G401.6 (cell line): ENCODE results near the gene AGPAT3.
"Not testable (repeated sequence)": the region's sequence is repeated elsewhere in the genome, so short reads cannot be mapped to it uniquely, and the experiment has no call there.

Experiments
- FAIRE-seq: peaks from 2 replicates; lab custom pipeline; 2012; peaks lifted over from hg19 to GRCh38; lab: Jason Lieb, UNC

AGPAT3 gene, protein sequence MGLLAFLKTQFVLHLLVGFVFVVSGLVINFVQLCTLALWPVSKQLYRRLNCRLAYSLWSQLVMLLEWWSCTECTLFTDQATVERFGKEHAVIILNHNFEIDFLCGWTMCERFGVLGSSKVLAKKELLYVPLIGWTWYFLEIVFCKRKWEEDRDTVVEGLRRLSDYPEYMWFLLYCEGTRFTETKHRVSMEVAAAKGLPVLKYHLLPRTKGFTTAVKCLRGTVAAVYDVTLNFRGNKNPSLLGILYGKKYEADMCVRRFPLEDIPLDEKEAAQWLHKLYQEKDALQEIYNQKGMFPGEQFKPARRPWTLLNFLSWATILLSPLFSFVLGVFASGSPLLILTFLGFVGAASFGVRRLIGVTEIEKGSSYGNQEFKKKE

DNA sequence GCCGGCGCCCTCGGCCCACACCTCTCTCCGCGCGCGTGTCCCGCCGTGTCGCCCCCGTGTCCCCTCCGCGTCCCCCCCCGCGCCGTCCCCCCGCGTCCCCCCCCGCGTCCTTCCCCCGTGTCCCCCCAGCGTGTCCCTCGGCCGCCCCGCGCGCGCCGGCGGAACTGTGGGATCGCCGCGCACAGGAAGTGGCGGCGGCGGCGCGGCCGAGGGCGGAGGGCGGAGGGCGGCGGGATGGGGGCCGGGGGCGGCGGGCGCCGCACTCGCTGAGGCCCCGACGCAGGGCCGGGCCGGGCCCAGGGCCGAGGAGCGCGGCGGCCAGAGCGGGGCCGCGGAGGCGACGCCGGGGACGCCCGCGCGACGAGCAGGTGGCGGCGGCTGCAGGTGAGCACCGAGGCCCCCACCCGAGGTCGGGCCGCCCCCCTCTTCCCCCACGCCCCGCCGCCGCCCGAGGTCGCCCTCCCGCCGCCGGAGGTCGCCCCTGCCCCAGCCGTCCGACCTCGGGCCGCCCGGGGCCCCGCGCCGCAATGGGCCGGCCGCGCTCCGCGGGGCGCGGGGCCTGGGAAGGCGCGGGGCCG is at the start of gene AGPAT3:
AGPAT3 (plus strand) TSS at position 262 of the 578 bp plus-strand sequence. CDS start 94,459 bp downstream, outside the sequence.
- FAIRE-seq = no peak

DNA sequence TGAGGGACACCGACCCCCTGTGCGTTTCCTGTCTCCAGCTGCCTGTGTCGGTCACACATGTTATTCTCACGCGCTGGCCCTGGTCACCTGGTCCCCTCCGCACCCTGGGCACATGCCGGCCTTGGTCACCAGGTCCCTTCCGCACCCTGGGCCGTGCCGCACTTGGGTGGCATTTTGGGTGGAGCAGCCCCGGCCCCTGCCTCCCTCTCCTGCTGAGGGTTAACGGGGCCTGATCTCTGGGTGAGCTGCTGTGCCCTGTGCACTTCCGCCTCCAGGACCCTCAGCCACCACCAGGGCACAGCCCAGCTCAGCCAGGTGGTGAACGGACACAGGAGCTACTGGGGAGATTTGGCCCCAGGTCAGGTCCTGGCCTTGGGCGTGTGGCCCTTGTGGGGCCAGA is 49.0 kb upstream of the AGPAT3 start:
- no peak for FAIRE-seq

DNA sequence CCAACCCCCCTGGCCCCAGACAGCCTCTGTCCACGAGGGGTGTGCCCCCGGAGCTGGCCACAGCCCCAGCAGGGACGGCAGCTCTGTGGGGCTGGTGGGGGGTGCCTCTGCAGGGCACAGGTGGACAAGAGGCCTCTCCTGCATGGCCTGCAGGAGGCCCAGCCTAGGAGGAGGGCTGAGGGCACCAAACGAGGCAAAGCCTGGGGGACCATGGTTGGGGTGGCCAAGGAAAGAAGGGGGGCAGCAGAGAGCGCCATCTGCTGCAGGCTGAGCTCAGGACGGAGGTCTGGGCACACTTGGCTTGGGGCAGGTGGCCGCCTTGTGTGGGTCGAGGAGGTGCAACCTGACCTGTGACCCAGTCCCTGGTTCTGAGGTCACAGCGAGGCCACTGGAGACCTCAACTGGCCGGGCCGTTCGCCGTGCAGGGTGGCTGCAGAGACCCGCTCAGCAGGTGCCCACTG is 48.4 kb upstream of the AGPAT3 start:
- FAIRE-seq = no peak

DNA sequence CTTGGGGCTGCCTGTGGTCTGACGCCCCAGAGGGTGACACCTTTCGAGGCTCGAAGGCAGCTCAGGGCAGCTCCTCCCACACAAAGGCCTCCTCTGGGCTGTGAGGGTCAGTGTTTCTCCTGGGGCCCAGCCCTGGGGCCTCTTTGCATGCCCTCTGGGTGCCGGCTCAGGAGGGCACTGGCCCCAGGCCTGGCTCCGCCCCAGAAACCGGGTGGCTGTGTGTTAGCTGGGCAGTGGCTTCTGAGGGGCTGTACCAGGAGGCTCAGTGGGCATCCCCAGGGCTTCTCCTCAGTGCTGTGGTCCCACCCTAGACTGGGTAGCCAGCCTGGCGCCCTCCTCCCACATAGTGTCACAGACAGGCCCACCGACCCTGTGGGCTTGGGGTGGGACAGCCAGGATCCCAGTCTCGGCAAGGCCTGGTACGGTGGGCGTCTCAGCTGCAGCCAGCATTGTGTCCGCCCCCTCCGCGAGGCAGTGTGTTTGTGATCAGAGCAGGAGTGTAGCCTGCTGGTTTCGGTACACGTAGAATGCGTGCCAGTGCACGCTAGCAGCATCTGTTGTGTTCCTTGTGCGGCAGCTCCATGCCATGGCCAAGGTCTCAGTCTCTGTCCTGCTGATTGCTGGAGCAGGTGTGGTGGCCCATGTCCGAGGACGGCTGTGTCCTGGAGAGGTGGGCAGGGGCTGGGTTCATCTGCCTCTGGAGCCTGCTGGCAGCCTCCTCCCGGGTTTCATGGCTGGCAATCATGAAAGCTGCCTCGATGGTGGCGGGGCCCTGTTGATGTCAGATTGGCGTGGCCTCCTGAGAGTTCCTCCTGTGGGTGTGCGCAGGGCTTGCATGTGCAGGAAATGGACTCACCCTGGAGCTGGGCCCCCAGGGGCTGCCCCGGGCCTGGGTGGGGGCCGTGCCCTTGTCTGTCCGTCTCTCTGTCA is 47.6 kb upstream of the AGPAT3 start:
- no peak for FAIRE-seq

DNA sequence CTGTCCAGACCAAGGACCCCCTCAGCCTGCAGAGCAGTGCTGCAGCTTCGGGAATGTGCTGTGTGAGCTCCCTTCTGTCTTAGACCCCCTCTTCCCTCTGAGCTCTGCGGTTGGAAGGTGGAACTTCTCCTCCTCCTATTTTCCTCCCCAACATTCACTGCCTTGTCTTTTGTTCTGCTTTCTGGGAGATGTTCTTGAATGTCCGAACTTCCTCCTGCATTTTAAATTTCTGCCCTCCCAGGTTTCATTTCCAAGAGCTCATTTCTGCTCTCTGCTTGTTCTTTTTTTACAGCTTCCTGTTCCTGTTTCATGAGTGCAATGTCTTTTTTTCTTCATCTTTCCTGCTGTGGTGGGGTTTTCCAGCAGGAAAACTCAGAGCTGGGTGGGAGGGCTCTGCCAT is 46.3 kb upstream of the AGPAT3 start:
- no peak for FAIRE-seq

DNA sequence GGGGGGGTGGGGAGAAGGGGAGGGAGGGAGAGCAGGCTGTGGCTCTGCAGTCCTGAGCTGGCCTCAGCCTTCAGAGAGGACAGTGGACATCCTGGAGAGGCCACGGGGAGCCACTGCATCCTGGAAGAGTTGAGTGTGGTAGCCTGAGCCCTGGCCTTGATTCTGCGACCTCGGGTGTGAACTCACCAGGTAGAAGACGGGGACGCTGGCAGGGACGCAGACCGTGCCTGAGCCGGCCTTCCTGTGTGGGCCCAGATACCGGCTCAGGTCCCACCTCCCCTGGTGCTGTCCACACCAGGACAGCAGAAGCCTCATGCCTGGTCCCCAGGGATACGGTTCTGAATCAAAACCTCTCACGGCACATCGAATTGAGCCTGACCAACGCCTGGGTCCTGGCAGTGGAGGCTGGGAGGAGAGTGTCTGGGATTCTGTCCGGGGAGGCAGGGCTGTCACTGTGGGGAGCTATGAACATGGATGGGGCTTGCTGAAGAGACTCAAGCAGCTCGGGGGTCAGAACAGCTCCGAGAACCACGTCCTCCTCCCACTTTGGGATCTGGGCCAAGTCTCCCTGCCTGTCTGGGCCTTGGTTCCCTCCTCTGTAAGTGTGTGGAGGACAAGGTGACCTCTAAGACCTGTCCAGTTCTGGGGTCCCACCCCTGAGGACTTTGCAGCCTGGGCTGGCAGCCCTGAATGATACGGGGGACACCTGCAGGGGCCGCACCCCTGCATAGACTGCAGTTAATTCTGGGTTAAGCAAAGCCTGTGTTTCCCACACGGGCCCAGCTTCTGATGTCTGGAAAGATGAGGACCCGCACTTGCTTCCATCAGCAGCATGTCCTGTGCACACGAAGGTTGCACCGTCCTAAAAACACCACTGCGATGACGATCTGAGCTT is 45.3 kb upstream of the AGPAT3 start:
- no peak for FAIRE-seq

DNA sequence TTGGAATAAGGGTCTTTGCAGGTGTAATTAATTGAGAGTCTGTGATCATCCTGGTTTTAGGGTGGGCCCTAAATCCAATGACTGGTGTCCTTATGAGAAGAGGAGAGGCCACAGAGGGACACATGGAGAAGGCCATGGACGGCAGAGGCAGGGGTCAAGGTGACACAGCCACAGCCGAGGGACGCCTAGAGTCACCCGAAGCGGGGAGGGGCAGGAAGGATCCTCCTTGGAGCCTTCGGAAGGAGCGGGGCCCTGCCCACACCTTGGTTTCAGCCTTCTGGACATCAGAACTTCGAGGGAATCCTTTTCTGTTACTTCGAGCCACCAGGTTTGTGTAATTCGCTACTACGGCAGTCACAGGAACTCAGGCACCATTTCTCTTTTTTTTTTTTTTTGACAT is 44.6 kb upstream of the AGPAT3 start:
- FAIRE-seq = no peak

DNA sequence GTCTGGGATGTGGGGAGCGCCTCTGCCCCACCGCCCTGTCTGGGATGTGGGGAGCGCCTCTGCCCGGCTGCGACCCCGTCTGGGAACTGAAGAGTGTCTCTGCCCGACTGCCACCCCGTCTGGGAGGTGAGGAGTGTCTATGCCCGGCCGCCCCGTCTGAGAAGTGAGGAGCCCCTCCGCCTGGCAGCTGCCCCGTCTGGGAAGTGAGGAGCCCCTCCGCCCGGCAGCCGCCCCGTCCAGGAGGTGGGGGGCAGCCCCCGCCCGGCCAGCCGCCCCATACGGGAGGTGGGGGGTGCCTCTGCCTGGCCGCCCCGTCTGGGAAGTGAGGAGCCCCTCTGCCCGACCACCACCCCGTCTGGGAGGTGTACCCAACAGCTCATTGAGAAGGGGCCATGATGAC is 42.9 kb upstream of the AGPAT3 start:
- FAIRE-seq = not testable (repeated sequence)

DNA sequence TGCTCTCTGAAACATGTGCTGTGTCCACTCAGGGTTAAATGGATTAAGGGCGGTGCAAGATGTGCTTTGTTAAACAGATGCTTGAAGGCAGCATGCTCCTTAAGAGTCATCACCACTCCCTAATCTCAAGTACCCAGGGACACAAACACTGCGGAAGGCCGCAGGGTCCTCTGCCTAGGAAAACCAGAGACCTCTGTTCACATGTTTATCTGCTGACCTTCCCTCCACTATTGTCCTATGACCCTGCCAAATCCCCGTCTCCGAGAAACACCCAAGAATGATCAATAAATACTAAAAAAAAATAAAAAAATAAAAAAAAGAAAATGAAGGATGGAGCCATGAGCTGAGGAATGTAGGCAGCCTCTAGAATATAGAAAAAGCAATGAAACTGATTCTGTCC is 42.3 kb upstream of the AGPAT3 start:
- not testable (repeated sequence) for FAIRE-seq

DNA sequence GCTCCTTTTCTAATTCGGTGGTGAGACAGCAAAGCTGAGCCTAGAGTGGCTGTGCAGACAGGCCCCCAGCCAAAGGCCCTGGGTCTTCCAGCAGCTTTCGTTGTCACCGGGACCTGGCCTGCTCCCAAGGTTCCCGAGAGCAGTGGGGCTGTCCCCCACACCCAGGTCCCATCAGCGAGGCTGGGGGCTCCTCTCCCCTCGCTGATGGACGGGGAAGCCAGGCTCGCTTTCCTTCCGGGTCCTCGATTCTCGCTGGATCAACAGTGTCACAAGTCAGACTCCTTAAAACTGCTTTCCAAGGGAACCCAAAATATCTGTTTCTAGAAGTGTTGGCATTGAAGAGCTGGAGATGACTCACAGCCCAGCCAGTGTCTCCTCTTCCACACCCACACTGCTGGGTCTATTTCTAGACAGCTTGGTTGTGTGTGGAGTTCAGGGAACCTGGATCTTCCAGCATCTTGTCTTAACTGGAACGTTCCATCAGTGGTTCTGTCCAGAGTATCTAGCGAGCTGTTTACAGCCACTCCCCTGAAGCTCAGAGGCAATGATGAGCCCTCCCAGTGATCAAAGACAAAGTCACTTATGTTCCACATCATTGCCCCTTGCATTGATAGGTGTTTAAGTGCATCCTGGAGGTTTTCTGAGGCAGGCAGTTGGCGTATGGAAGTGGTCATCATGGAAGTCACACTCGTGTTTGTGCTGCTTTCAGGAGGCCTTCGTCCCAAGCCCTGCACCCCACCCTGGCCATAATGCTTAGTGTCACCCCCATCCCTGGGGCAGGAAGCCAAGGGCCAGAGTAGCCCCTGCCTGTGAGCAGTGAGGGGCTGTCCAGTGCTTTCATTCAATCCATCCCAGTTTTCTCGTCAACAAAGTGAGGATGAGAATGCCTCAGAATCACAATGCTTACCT is 40.4 kb upstream of the AGPAT3 start:
- no peak for FAIRE-seq

DNA sequence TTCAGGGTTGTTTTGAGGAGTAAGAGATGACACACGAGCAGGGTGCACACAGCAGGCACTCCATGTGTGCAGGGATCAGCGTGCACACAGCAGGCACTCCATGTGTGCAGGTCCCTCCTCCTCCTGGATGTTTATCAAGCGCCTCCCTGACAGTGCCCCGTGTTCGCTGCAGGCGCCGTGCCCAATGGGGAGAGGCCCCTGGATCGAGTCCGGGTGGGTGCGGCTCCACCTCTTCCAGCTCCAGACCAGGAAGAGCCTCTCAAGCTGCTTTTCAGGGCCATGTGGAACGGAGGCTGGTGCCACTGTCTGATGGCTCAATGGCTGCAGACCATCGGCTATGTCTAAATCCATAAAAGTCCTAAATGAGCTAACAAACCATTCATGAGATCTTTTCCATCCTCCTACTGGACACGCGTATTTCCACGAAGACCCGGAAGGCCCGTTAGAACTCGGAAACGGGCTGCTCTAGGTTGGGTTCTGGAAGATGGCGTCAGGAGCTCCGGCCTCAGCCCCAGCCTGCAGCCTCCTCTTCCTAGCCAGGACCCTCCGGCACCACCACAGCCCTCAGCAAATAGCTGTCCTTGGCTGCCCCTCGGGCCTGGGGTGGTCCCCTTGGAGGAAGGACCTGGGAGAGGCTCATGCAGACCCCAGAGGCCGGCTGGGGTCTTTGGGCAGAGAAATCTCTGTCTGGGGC is 39.6 kb upstream of the AGPAT3 start:
- no peak for FAIRE-seq

DNA sequence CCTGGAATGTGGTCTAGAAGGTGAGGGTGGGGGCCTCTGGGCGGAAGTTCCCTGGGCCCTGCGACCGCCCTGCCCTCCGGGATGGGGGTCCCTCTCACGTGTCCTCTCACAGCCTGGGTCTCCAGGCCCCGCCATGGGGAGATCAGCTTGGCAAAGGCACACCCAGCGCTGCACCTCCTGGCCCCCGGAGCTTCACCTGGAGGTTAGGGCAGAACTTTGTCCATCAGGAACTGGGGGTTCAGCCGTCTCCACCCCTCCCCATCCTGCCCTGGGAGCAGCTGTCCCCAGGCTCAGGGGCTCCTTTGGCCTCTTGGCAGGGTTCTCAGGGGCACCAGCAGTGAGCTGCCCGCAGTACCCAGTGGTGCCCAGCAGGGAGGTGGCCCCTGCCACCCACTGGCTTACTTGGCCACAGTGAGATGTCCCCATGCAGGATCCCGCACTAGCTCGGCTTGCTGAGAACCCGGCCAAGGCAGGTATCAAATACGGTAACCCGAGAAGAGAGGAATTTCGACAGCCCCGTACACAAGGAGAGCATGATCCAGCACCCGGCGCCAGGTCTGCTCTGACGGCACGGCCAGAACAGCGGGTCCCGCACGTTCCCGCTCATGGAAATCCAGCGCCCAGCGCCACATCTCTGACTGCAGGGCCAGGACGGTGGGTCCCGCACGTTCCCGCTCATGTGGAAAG is 38.9 kb upstream of the AGPAT3 start:
- FAIRE-seq = no peak

DNA sequence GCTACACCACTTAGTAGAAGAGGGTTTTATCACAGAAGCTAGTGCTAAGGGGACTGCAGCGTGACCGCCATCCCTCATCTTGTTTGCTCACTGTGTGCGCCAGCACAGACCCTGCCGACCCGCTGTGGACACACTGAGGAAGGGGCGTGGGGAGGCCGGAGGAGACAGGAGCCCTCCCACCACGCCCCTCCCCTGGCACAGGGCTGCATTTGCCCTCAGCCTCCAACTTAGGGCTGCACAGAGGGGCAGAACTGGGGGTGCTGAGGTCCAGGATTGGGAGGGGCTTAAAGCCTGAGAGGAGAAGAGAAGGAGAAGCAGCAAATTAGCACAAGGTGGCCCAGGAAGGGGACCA is 38.4 kb upstream of the AGPAT3 start:
- FAIRE-seq = no peak

DNA sequence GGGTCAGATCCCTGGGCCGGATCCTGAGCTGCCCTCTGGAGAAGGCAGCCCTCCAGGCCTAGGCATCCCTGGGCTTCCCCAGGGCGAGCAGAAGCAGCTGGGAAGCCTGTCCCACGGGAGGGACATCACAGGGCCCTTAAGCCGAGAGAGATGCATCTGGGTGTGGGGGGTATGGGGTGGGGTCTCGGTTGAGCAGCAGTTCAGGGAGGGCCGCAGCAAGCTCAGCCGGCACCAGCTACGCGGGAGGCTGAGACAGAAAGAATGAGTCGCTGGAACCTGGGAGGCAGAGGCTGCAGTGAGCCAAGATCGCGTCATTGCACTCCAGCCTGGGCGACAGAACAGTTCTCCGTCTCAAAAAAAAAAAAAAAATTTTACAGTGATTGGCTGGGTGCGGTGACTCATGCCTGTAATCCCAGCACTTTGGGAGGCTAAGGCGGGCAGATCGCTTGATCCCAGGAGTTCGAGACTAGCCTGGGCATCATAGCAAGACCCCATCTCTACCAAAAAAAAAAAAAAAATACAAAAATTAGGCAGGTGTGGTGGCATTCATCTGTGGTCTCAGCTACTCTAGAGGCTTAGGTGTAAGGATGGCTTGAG is 37.9 kb upstream of the AGPAT3 start:
- FAIRE-seq = no peak

DNA sequence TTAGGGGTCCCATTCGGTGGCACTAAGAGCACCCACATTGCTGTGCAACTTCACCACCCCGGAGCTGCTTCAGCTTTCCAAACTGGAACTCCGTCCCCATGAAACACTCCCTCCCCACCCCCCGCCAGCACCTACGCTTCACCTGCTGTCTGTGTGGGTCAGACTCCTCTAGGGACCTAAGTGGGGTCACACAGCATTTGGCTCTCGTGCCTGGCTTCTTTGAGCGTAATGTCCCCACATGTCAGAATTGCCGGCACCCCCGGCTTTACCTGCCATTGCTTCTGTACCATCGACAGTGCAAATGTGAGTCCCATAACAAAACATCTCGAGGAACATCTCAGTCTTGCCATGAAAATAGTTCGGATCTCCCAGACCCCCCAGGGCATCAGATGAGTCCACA is 35.9 kb upstream of the AGPAT3 start:
- FAIRE-seq = no peak

DNA sequence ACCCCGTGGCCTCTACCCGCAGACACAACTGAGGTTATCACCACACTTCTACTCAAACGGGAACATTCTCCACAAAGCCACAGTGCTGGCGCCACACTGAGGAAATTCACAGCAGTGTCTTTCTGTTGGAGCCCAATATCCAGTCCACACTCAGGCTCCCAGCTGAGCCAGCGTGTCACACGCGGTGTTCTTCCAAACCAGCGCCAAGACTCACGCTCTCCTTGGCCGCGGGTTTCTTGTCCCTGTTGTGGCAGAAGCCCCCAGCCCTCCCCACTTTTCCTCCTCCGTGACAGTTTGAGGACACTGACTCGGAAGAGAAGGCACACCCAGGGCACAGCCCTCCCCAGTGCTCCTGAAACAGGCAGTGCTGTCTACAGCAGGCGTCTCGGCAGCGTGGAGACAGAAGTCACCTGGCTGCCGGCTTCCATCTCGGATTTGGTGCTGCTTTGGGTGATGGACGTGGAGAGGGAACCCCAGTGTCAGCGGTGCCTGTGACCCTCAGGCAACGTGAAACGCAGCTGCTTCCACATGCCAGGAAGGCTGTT is 35.4 kb upstream of the AGPAT3 start:
- FAIRE-seq = no peak

DNA sequence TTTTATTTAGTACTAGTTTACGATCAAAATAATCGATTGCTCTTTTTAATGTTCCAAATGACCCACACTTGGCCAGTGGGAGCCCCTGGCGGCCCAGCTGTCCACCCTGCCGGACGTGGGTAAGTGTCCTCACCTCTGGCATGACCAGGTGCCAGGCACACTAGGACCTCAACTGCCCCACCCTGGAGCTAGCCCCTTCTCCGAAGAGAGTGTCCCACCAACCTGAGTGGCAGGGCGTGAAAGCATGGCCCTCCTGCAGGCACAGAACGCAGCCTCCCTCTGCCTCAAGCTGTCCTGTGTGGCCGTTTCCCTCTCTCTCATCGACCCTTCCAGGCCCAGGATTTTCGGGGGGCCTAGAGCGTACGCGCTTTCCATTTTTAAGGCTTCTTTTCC is 32.9 kb upstream of the AGPAT3 start:
- FAIRE-seq = no peak

DNA sequence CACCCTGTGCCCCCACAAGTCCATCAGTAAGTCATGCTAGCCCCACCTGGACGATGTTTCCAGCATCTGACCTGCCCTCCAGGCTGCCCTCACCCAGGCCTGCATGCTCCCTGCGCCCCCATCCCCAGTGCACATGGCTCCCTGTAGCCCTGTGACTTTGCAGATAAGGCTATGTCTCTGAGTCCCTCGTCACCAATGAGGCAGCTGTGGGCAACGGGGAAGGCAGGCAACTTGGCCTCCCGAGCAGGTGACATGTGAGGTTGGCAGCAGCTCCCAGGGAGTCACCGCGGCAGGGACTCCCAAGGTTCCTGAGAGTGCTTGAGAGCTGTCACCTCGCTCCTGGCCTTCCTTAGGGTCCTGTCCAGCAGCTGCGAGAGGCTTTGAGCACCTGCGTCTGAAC is 32.4 kb upstream of the AGPAT3 start:
- FAIRE-seq = no peak
